HG02610 (cell line): ENCODE data around the gene CARD8.

Experiments used
- ATAC-seq: cut with Tn5 transposase; IDR thresholded peaks from one replicate; pipeline ENCODE4 v1.9.1; 2021; ENCODE audit warnings: mild to moderate bottlenecking, moderate library complexity; ENCODE audit not compliant: unreplicated experiment

Gene CARD8

GRCh38 chr19:48174445-48175030 is 81.2 kb downstream of the CARD8 start:
- no peak for ATAC-seq

- ATAC-seq, result no peak
Measured at GRCh38 chr19:48171710-48172109, 84.0 kb downstream of the CARD8 start.

GRCh38 chr19:48170817-48171347 is 84.8 kb downstream of the CARD8 start:
- ATAC-seq, result no peak

- peak; percentile 75 for ATAC-seq
Measured at GRCh38 chr19:48169939-48170803, 85.5 kb downstream of the CARD8 start, which contains the start of the genes LIG1 and ZSWIM9. Gene LIG1 (minus strand): TSS chr19:48170344. CDS start chr19:48165566, 4,778 bp downstream. Gene ZSWIM9 (plus strand): TSS chr19:48170680. CDS start chr19:48171803, 1,123 bp downstream.

- peak; percentile 7 for ATAC-seq
Measured at GRCh38 chr19:48169578-48169938, 86.2 kb downstream of the CARD8 start.

- no peak for ATAC-seq
Measured at GRCh38 chr19:48168689-48169088, 87.0 kb downstream of the CARD8 start.

GRCh38 chr19:48158210-48158790 is 97.4 kb downstream of the CARD8 start:
- ATAC-seq, result no peak
